ENCODE data around the gene ST8SIA6. TPM values are rescaled to one million over a fixed set of nuclear protein-coding genes. Genes with fewer than 3 reads are reported as not detected.
A peak's percentile ranks its signal among the peaks of the same experiment; 100 is the strongest.

The ST8SIA6 gene
- total and polyA plus RNA-seq, 9 of the 15 experiments (the other 6 are each of a cell fraction or from before 2014, with no cell fraction given): 0.69 to 6.7 (median 5.0) TPM

DNA sequence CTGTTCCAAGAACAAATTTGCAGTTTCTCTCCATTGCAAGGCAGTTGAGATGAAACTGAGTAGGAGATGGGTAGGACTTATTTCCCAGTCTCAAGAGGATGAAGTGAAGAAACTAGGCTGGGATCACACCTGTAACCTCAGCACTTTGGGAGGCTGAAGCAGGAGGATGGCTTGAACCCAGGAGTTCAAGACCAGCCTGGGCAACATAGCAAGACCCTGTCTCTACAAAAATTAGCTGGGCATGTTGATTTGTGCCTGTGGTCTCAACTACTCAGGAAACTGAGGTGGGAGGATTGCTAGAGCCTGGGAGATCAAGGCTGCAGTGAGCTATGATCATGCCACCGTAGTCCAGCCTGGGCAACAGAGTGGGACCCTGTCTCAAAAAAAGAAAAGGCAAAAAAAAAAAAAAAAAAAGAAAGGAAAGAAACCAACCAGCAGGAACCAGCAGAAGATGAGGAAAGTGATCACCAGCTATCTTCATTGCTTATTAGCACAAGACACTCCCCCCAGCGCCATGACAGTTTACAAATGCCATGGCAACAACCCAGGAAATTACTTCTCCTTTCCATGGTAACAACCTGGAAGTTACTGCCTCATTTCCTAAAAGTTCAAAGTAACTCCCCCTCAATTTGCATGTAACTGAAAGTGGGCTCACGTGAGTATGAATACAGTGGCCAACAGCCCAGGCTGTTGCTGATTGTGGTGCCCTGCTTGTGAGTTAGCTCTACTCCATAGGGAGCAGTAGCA lies 18.3 kb upstream of the ST8SIA6 start (continued):
- TF ChIP-seq TBP (optimal IDR thresholded peaks at IDR 0.05; ENCODE audit: low read depth, low read length): peak; percentile 80
- peak; percentile 28; the same call in 1 of the 2 replicates for TF ChIP-seq DMBX1 (CRISPR knock-in tag; IDR thresholded peaks at IDR 0.05; ENCODE audit: borderline replicate concordance)
- peak; percentile 94 for TF ChIP-seq BMI1 (IDR thresholded peaks at IDR 0.05; ENCODE audit: low read length)
- TF ChIP-seq, protein P1, sequence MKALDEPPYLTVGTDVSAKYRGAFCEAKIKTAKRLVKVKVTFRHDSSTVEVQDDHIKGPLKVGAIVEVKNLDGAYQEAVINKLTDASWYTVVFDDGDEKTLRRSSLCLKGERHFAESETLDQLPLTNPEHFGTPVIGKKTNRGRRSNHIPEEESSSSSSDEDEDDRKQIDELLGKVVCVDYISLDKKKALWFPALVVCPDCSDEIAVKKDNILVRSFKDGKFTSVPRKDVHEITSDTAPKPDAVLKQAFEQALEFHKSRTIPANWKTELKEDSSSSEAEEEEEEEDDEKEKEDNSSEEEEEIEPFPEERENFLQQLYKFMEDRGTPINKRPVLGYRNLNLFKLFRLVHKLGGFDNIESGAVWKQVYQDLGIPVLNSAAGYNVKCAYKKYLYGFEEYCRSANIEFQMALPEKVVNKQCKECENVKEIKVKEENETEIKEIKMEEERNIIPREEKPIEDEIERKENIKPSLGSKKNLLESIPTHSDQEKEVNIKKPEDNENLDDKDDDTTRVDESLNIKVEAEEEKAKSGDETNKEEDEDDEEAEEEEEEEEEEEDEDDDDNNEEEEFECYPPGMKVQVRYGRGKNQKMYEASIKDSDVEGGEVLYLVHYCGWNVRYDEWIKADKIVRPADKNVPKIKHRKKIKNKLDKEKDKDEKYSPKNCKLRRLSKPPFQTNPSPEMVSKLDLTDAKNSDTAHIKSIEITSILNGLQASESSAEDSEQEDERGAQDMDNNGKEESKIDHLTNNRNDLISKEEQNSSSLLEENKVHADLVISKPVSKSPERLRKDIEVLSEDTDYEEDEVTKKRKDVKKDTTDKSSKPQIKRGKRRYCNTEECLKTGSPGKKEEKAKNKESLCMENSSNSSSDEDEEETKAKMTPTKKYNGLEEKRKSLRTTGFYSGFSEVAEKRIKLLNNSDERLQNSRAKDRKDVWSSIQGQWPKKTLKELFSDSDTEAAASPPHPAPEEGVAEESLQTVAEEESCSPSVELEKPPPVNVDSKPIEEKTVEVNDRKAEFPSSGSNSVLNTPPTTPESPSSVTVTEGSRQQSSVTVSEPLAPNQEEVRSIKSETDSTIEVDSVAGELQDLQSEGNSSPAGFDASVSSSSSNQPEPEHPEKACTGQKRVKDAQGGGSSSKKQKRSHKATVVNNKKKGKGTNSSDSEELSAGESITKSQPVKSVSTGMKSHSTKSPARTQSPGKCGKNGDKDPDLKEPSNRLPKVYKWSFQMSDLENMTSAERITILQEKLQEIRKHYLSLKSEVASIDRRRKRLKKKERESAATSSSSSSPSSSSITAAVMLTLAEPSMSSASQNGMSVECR (CRISPR knock-in tag; IDR thresholded peaks at IDR 0.05): no peak
- no peak for TF ChIP-seq ZNF79 (CRISPR knock-in tag; IDR thresholded peaks at IDR 0.05; ENCODE audit: low read depth)
- no peak for TF ChIP-seq ZEB2 (IDR thresholded peaks at IDR 0.05)
- TF ChIP-seq ZNF354B (CRISPR knock-in tag; IDR thresholded peaks at IDR 0.05): no peak
- TF ChIP-seq, protein P2, sequence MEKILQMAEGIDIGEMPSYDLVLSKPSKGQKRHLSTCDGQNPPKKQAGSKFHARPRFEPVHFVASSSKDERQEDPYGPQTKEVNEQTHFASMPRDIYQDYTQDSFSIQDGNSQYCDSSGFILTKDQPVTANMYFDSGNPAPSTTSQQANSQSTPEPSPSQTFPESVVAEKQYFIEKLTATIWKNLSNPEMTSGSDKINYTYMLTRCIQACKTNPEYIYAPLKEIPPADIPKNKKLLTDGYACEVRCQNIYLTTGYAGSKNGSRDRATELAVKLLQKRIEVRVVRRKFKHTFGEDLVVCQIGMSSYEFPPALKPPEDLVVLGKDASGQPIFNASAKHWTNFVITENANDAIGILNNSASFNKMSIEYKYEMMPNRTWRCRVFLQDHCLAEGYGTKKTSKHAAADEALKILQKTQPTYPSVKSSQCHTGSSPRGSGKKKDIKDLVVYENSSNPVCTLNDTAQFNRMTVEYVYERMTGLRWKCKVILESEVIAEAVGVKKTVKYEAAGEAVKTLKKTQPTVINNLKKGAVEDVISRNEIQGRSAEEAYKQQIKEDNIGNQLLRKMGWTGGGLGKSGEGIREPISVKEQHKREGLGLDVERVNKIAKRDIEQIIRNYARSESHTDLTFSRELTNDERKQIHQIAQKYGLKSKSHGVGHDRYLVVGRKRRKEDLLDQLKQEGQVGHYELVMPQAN (IDR thresholded peaks at IDR 0.05; ENCODE audit: borderline replicate concordance): peak; percentile 33; the same call in 1 of the 2 replicates
- TF ChIP-seq, protein P3, sequence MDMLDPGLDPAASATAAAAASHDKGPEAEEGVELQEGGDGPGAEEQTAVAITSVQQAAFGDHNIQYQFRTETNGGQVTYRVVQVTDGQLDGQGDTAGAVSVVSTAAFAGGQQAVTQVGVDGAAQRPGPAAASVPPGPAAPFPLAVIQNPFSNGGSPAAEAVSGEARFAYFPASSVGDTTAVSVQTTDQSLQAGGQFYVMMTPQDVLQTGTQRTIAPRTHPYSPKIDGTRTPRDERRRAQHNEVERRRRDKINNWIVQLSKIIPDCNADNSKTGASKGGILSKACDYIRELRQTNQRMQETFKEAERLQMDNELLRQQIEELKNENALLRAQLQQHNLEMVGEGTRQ (CRISPR knock-in tag; IDR thresholded peaks at IDR 0.05): 0 out of 2 replicates have a peak, but pooled peaks have one; percentile 29
- no peak for TF ChIP-seq BRCA1 (IDR thresholded peaks at IDR 0.05)
- no peak for TF ChIP-seq BRCA1 (CRISPR knock-in tag; IDR thresholded peaks at IDR 0.05)
- peak; percentile 97 for TF ChIP-seq RFX1 (IDR thresholded peaks at IDR 0.05)
- TF ChIP-seq, protein P4, sequence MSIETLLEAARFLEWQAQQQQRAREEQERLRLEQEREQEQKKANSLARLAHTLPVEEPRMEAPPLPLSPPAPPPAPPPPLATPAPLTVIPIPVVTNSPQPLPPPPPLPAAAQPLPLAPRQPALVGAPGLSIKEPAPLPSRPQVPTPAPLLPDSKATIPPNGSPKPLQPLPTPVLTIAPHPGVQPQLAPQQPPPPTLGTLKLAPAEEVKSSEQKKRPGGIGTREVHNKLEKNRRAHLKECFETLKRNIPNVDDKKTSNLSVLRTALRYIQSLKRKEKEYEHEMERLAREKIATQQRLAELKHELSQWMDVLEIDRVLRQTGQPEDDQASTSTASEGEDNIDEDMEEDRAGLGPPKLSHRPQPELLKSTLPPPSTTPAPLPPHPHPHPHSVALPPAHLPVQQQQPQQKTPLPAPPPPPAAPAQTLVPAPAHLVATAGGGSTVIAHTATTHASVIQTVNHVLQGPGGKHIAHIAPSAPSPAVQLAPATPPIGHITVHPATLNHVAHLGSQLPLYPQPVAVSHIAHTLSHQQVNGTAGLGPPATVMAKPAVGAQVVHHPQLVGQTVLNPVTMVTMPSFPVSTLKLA (conservative IDR thresholded peaks at IDR 0.05): peak; percentile 47 to 66; a peak in 3 of 4 replicates
- TF ChIP-seq STAT5B (CRISPR knock-in tag; IDR thresholded peaks at IDR 0.05): no peak
- TF ChIP-seq BHLHE40 (IDR thresholded peaks at IDR 0.05; ENCODE audit: low read length): peak; percentile 98
- TF ChIP-seq, protein P5, sequence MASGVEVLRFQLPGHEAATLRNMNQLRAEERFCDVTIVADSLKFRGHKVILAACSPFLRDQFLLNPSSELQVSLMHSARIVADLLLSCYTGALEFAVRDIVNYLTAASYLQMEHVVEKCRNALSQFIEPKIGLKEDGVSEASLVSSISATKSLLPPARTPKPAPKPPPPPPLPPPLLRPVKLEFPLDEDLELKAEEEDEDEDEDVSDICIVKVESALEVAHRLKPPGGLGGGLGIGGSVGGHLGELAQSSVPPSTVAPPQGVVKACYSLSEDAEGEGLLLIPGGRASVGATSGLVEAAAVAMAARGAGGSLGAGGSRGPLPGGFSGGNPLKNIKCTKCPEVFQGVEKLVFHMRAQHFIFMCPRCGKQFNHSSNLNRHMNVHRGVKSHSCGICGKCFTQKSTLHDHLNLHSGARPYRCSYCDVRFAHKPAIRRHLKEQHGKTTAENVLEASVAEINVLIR (CRISPR knock-in tag; IDR thresholded peaks at IDR 0.05): no peak
- TF ChIP-seq TBL1XR1 (IDR thresholded peaks at IDR 0.05; ENCODE audit: low read length in 2 of 2): no peak
- TF ChIP-seq NR2C1 (IDR thresholded peaks at IDR 0.05): peak; percentile 96
- peak; percentile 97 for TF ChIP-seq NR2C1 (tag; IDR thresholded peaks at IDR 0.05)
- TF ChIP-seq NUFIP1 (IDR thresholded peaks at IDR 0.05; ENCODE audit: partially characterized antibody): no peak

Data from K562 (cell line).